Pulmonary artery endothelial cell (primary cell): ENCODE data around the gene ZNF175. TPM values are rescaled to one million over a fixed set of nuclear protein-coding genes. Genes with fewer than 3 reads are reported as not detected.

Experiments used
- DNase-seq: peaks from one replicate; pipeline ENCODE4 v3.0.0-alpha.2; 2011; ENCODE audit warnings: low read depth, low spot score
- total RNA-seq: library from RNA; depleted of rRNA; stranded (reverse); fragments of >200 nt; gene quantifications from 2 replicates; pipeline ENCODE4 v1.2.3, GENCODE V29; 2014

ZNF175 gene
- total RNA-seq = 3.5 and 7.4 TPM in 2 replicates

- DNase-seq = peak; percentile 93
Observed at GRCh38 chr19:51570962-51571575, at the start of gene ZNF175. Gene ZNF175 (plus strand): TSS chr19:51571283. CDS start chr19:51573330, 2,047 bp downstream.

GRCh38 chr19:51521357-51521756, 49.7 kb upstream of the ZNF175 start:
- DNase-seq = no peak

- DNase-seq = no peak
Observed at GRCh38 chr19:51521781-51522180, 49.3 kb upstream of the ZNF175 start.

- DNase-seq = no peak
Observed at GRCh38 chr19:51524666-51525264, 46.3 kb upstream of the ZNF175 start.

- DNase-seq = no peak
Observed at GRCh38 chr19:51525651-51526050, 45.4 kb upstream of the ZNF175 start.

DNA sequence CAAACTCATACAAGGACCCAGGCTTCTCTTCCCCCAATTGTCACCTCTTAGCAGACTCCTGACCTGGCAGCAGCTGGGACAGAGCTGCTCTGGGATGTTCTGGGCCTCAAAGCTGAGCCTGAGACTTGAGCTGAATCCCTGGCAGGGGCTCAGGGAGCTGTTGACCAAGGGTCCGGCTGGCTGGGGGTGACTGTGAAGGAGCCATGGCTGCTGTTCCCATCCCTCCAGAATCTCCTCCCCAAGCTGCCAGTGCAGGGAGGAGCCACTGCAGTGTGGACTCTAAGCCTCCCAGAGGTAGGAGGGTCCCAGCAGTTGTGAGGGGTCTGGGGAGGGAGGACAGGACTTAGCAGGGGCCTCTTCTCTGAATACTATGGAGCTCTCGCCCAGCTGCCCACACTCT, 41.8 kb upstream of the ZNF175 start:
- no peak for DNase-seq

DNA sequence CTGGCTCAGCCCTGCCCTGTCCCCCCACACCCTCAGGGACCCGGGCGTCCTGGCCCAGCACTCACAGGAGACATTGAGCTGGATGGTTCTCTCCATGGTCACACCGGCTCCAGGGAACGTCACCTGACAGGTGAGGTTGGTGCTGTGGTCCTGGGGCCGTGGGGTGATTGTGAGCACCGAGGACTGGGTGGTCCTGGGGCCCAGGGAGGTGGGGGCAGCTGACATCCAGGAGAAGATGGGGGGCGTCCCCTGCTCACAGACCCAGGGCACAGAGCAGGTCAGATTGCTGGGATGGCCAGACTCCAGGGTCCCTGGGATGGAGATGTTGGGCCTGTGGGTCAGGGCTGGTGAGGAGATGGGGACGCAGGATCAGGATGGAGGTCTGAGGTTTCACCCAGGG, 40.5 kb upstream of the ZNF175 start:
- DNase-seq = no peak

DNA sequence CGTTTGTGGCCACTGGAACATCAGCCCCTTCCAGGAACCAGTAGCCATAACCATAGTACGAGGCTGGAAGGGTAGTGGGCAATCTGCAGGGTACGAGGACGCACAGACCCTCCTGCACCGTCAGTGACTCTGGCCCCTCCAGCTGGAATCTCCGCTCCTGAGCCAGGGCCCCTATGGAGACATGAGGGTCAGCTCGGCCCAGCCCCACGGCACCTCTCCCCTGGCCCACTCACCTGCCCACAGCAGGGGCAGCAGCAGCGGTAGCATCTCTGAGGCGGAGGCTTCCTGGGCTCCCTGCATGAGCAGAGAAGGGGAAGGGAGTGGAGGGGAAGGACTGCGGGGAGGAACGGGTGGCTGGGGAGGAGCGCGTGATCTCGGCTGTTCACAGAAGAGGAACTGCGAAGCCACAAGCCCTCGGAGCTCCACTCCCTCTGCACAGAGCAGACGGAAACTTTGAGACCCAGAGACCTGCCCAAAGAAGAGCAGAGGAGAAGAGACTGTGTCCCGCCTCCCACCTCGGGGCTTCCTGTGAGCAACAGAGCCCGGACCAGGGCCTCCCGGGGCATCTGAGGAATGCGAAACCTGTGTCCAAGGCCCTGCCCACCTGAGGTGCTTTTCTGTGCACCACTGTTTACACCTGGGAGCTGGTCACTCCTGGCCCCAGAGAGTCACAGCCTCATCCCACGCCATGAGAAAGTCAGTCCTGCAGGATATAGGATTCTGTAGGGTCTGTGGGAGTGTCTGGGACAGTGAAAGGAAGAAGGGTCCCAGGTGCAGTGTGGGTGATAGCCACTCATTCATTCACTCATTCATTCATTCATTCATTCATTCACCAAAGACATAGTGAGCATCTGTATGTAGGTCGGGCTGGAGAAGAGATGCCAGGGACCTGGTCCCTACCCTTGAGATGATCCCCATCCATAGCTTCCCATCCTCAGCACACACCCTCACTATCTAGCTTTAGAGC, 39.5 kb upstream of the ZNF175 start, which contains the start of gene SIGLEC6:
Gene SIGLEC6 (minus strand): TSS at position 322 of the 967 bp plus-strand sequence. CDS start 22 bp downstream, at position 300.
- no peak for DNase-seq

DNA sequence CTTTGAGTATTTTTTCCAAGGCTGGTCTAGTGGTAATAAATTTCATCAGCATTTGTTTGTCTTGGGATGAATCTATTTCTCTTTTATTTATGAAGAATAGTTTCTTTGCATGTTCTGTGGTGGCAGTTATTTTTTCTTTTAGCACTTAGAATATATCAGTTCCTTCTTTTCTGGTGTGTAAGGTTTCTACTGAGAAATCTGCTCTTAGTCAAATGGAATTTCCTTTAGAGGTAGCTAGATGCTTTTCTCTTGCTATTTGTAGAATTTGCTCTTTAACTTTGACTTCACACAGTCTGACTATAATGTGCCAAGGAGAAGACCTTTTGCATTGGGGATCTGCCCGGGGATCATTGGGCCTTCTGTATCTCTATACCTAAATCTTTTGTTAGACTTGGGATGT, 35.5 kb upstream of the ZNF175 start:
- DNase-seq = no peak

- DNase-seq = no peak
Observed at GRCh38 chr19:51539821-51540366, 31.2 kb upstream of the ZNF175 start.

GRCh38 chr19:51541458-51542357, 29.4 kb upstream of the ZNF175 start:
- DNase-seq = no peak

- DNase-seq = no peak
Observed at GRCh38 chr19:51542699-51543098, 28.4 kb upstream of the ZNF175 start.

DNA sequence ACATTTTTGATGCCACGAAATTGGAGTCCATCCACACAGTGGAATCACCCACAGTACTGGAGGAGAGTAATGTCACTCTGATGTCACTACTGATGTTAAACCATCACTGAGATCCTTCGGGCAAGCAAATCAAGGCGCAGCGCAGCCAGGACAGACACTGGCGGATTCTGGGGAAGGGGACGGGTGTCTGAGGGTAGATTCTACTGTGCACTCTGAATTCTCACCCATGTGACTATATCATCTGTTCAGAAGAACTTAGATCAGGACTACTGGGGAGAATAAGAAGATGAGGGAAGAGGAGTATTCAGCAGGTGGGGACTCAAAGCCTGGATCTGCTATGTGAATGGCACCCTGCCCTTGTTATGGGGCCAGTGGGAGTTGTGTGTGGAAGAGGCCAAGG, 27.0 kb upstream of the ZNF175 start:
- no peak for DNase-seq

GRCh38 chr19:51546107-51546649, 24.9 kb upstream of the ZNF175 start:
- DNase-seq = no peak

- peak; percentile 96 for DNase-seq
Observed at GRCh38 chr19:51546650-51547396, 24.3 kb upstream of the ZNF175 start.

- peak; percentile 75 for DNase-seq
Observed at GRCh38 chr19:51547397-51548212, 23.5 kb upstream of the ZNF175 start.

- no peak for DNase-seq
Observed at GRCh38 chr19:51548213-51548651, 22.9 kb upstream of the ZNF175 start.

- no peak for DNase-seq
Observed at GRCh38 chr19:51548891-51549305, 22.2 kb upstream of the ZNF175 start.
